ENCODE data around the gene YWHAE.

The YWHAE gene

DNA sequence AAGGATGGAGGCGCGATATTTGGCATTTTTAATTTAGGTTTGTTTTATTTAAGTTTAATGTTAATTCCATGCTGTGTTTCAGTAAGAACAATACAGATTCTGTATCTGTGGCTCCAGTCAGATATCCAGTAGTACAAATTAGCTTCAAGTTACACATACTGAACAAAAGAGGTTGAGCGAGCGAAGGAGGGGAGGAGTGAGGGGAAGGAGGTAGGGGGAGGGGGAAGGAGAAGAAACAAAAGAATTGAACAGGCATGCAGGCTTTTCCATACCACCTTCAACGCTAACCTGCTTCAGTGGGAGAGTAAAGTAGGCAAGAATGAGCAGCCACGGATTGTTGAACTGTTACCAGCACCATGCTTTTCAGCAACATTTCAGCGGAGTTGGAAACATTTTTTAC lies 55.5 kb downstream of the YWHAE start:
- DNase-seq (ENCODE audit: low read depth), result no peak
- H3K4me3 ChIP-seq (ENCODE audit: low read depth, low read length), result no peak overlapping the region
- TF ChIP-seq, protein P1, sequence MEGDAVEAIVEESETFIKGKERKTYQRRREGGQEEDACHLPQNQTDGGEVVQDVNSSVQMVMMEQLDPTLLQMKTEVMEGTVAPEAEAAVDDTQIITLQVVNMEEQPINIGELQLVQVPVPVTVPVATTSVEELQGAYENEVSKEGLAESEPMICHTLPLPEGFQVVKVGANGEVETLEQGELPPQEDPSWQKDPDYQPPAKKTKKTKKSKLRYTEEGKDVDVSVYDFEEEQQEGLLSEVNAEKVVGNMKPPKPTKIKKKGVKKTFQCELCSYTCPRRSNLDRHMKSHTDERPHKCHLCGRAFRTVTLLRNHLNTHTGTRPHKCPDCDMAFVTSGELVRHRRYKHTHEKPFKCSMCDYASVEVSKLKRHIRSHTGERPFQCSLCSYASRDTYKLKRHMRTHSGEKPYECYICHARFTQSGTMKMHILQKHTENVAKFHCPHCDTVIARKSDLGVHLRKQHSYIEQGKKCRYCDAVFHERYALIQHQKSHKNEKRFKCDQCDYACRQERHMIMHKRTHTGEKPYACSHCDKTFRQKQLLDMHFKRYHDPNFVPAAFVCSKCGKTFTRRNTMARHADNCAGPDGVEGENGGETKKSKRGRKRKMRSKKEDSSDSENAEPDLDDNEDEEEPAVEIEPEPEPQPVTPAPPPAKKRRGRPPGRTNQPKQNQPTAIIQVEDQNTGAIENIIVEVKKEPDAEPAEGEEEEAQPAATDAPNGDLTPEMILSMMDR (IDR thresholded peaks at IDR 0.05; ENCODE audit: low read depth, low read length, missing control alignments), result no peak

GRCh38 chr17:1343554-1343953 lies 56.5 kb downstream of the YWHAE start:
- TF ChIP-seq, protein P1 (IDR thresholded peaks at IDR 0.05; ENCODE audit: low read depth, low read length, missing control alignments), result no peak
- no peak for DNase-seq (ENCODE audit: low read depth)

GRCh38 chr17:1340371-1340770 lies 59.7 kb downstream of the YWHAE start:
- TF ChIP-seq, protein P1 (IDR thresholded peaks at IDR 0.05; ENCODE audit: low read depth, low read length, missing control alignments), result no peak
- no peak for DNase-seq (ENCODE audit: low read depth)
- H3K4me3 ChIP-seq (ENCODE audit: low read depth, low read length), result no peak overlapping the region

More at GRCh38 chr17:1343554-1343953, 56.5 kb downstream of the YWHAE start:
- no peak overlapping the region for H3K4me3 ChIP-seq (ENCODE audit: low read depth, low read length)

- H3K4me3 ChIP-seq (ENCODE audit: low read depth, low read length), result no peak overlapping the region
- DNase-seq (ENCODE audit: low read depth), result no peak
- TF ChIP-seq, protein P1 (IDR thresholded peaks at IDR 0.05; ENCODE audit: low read depth, low read length, missing control alignments), result no peak
Measured at GRCh38 chr17:1331708-1332107, 68.3 kb downstream of the YWHAE start.

GRCh38 chr17:1329745-1330343 lies 70.2 kb downstream of the YWHAE start:
- TF ChIP-seq, protein P1 (IDR thresholded peaks at IDR 0.05; ENCODE audit: low read depth, low read length, missing control alignments), result no peak
- DNase-seq (ENCODE audit: low read depth), result no peak
- no peak overlapping the region for H3K4me3 ChIP-seq (ENCODE audit: low read depth, low read length)

- TF ChIP-seq, protein P1 (IDR thresholded peaks at IDR 0.05; ENCODE audit: low read depth, low read length, missing control alignments), result no peak
- no peak overlapping the region for H3K4me3 ChIP-seq (ENCODE audit: low read depth, low read length)
- no peak for DNase-seq (ENCODE audit: low read depth)
Measured at GRCh38 chr17:1328437-1328836, 71.6 kb downstream of the YWHAE start.

DNA sequence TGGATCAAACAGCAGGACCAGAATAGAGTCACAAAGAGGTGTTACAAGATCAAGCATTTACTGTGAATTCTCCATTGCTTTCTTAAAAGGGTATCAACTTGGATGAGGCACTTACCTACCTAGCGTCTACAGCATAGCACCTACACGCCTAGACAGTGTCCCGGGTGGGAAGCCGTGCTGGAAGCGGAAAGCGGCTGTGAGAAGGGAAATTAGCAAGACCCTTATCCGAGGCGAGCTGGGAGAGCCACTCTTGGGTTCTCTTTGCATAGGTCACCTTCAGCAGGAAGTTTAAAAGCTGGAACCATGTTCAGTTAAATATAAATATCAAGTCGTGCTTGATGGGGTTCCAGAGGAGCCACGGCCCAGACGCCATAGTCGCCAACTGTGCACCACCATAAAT lies 74.3 kb downstream of the YWHAE start:
- DNase-seq (ENCODE audit: low read depth), result no peak
- no peak overlapping the region for H3K4me3 ChIP-seq (ENCODE audit: low read depth, low read length)
- TF ChIP-seq, protein P1 (IDR thresholded peaks at IDR 0.05; ENCODE audit: low read depth, low read length, missing control alignments), result no peak

Data from GM12864 (cell line).